H1 (cell line): ENCODE data around the gene CTNNA3. TPM values are rescaled to one million over a fixed set of nuclear protein-coding genes. Genes with fewer than 3 reads are reported as not detected.

ENCODE experiments used
- CTCF ChIA-PET: fragments of 300-600 bp; sonication (Branson Sonifier 250); formaldehyde crosslinking; loops from one replicate; lab custom pipeline; 2021; ENCODE audit not compliant: partially characterized antibody; lab: Charles Lee
- POLR2A ChIA-PET: fragments of 300-600 bp; sonication (Branson Sonifier 250); formaldehyde crosslinking; loops from one replicate; lab custom pipeline; 2021; ENCODE audit warnings: inconsistent platforms; ENCODE audit not compliant: partially characterized antibody; lab: Charles Lee
- DNase-seq, 2 experiments: peaks; one replicate each; pipeline versions ENCODE4 v3.0.0 to v3.0.0-alpha.2; 2010 to 2022; ENCODE audit warnings: low spot score in 2 of 2, low read depth in 1 of 2, mixed read lengths in 1 of 2
- FAIRE-seq: peaks from 2 replicates; lab custom pipeline; 2011; peaks lifted over from hg19 to GRCh38; lab: Jason Lieb, UNC
- H2AFZ ChIP-seq: 2 replicates; pipeline ENCODE4 v1.8.1; 2012; ENCODE audit warnings: low read length, inconsistent platforms
- H2AK5ac ChIP-seq: 2 replicates; pipeline ENCODE4 v1.6.1; 2013; ENCODE audit warnings: low read depth, low read length
- H2BK120ac ChIP-seq: replicated peaks from 2 replicates; pipeline ENCODE3; 2013; ENCODE audit warnings: low read depth, low read length, inconsistent platforms
- H2BK12ac ChIP-seq: 2 replicates; pipeline ENCODE4 v1.6.1; 2013; ENCODE audit warnings: low read depth, low read length
- H2BK15ac ChIP-seq: 2 replicates; pipeline ENCODE4 v1.6.1; 2013; ENCODE audit warnings: low read length
- H2BK20ac ChIP-seq: 2 replicates; pipeline ENCODE4 v1.6.1; 2013; ENCODE audit warnings: low read length
- H2BK5ac ChIP-seq: 2 replicates; pipeline ENCODE4 v1.6.1; 2013; ENCODE audit warnings: low read depth, low read length
- H3K14ac ChIP-seq: 2 replicates; pipeline ENCODE4 v1.6.1; 2013; ENCODE audit warnings: inconsistent platforms; ENCODE audit not compliant: insufficient read length
- H3K18ac ChIP-seq: 2 replicates; pipeline ENCODE4 v1.6.1; 2013; ENCODE audit warnings: low read length; ENCODE audit errors: extremely low read depth
- H3K23ac ChIP-seq: 2 replicates; pipeline ENCODE4 v1.6.1; 2013; ENCODE audit warnings: inconsistent platforms; ENCODE audit not compliant: insufficient read length
- H3K23me2 ChIP-seq: 2 replicates; pipeline ENCODE4 v1.6.1; 2013; ENCODE audit warnings: low read depth, low read length
- H3K27ac ChIP-seq: 2 replicates; pipeline ENCODE4 v1.6.1; 2011; ENCODE audit warnings: low read depth, low read length, inconsistent platforms
- H3K27me3 ChIP-seq, 4 experiments: replicated peaks in 1 of 4; 1 replicate in 1 of 4; 2 replicates in 3 of 4; pipeline versions ENCODE4 v1.6.1 to v1.8.1; 2011 to 2013; ENCODE audit warnings: low read length in 3 of 4, mild to moderate bottlenecking in 3 of 4, inconsistent platforms in 2 of 4, mixed read lengths in 2 of 4, moderate library complexity in 1 of 4; ENCODE audit not compliant: control insufficient read depth in 3 of 4, insufficient read depth in 3 of 4; ENCODE audit errors: extremely low read depth in 1 of 4
- H3K36me3 ChIP-seq, 4 experiments: 2 replicates each; pipeline versions ENCODE4 v1.6.1 to v1.8.1; 2011 to 2013; ENCODE audit warnings: mild to moderate bottlenecking in 4 of 4, low read length in 3 of 4, moderate library complexity in 2 of 4, control low read depth in 1 of 4, inconsistent platforms in 1 of 4; ENCODE audit not compliant: insufficient read depth in 4 of 4, control insufficient read depth in 2 of 4
- H3K4ac ChIP-seq: replicated peaks from 2 replicates; pipeline ENCODE3; 2013; ENCODE audit warnings: low read length, low read depth, mixed read lengths, inconsistent platforms; ENCODE audit not compliant: insufficient read length
- H3K4me1 ChIP-seq, 4 experiments: replicated peaks in 1 of 4; 1 replicate in 1 of 4; 2 replicates in 3 of 4; pipeline versions ENCODE4 v1.6.1 to v1.8.1; 2011 to 2013; ENCODE audit warnings: low read length in 3 of 4, inconsistent platforms in 2 of 4, mixed read lengths in 1 of 4; ENCODE audit not compliant: insufficient read depth in 4 of 4, control insufficient read depth in 3 of 4
- H3K4me2 ChIP-seq, 2 experiments: 2 replicates each; pipeline versions ENCODE4 v1.6.1 to v1.8.1; 2011 to 2013; ENCODE audit warnings: low read depth in 2 of 2, low read length in 2 of 2, control low read depth in 1 of 2, inconsistent platforms in 1 of 2, mild to moderate bottlenecking in 1 of 2; ENCODE audit not compliant: insufficient read depth in 1 of 2
- H3K4me3 ChIP-seq, 4 experiments: fragments of 200-600, 300-600 bp in 1 of 4; sonication (generic), shearing (Covaris generic), sonication (Bioruptor Twin) in 1 of 4; 2 replicates each; pipeline versions ENCODE4 v1.5.1 to v1.8.1; 2011 to 2016; ENCODE audit warnings: low read length in 4 of 4, low read depth in 3 of 4, control low read depth in 2 of 4, inconsistent platforms in 2 of 4, mild to moderate bottlenecking in 2 of 4, mixed read lengths in 1 of 4, moderate library complexity in 1 of 4; ENCODE audit not compliant: insufficient read depth in 2 of 4; ENCODE audit errors: extremely low read depth in 1 of 4
- H3K56ac ChIP-seq: replicated peaks from 2 replicates; pipeline ENCODE3; 2013; ENCODE audit warnings: low read depth, mild to moderate bottlenecking, mixed read lengths, low read length, inconsistent platforms; ENCODE audit not compliant: insufficient read length
- H3K79me1 ChIP-seq: 2 replicates; pipeline ENCODE4 v1.6.1; 2013; ENCODE audit warnings: low read depth, low read length, control low read depth
- H3K79me2 ChIP-seq, 2 experiments: 2 replicates each; pipeline versions ENCODE4 v1.6.1 to v1.8.1; 2012 to 2013; ENCODE audit warnings: low read length in 2 of 2, mild to moderate bottlenecking in 2 of 2, inconsistent platforms in 1 of 2; ENCODE audit not compliant: insufficient read depth in 2 of 2, control insufficient read depth in 1 of 2
- H3K9ac ChIP-seq, 4 experiments: replicated peaks in 1 of 4; 1 replicate in 1 of 4; 2 replicates in 3 of 4; pipeline versions ENCODE4 v1.6.1 to v1.8.1; 2011 to 2013; ENCODE audit warnings: low read depth in 3 of 4, low read length in 3 of 4, control low read depth in 2 of 4, mild to moderate bottlenecking in 2 of 4, moderate library complexity in 2 of 4, inconsistent platforms in 1 of 4; ENCODE audit errors: extremely low read depth in 1 of 4
- H3K9me3 ChIP-seq, 2 experiments: 2 replicates each; pipeline versions ENCODE4 v1.6.1 to v1.8.1; 2012 to 2013; ENCODE audit warnings: mild to moderate bottlenecking in 2 of 2, moderate library complexity in 2 of 2, control low read depth in 1 of 2, inconsistent platforms in 1 of 2, low read depth in 1 of 2, low read length in 1 of 2, mixed read lengths in 1 of 2; ENCODE audit not compliant: insufficient read depth in 2 of 2
- H4K20me1 ChIP-seq, 2 experiments: replicated peaks in 1 of 2; 2 replicates each; pipeline versions ENCODE3 to v1.8.1; 2011 to 2013; ENCODE audit warnings: inconsistent platforms in 2 of 2, low read length in 2 of 2, mild to moderate bottlenecking in 1 of 2; ENCODE audit not compliant: insufficient read depth in 2 of 2, control insufficient read depth in 1 of 2
- H4K5ac ChIP-seq: 2 replicates; pipeline ENCODE4 v1.6.1; 2013; ENCODE audit warnings: low read length, low read depth, mixed read lengths, inconsistent platforms; ENCODE audit not compliant: insufficient read length
- H4K8ac ChIP-seq: 2 replicates; pipeline ENCODE4 v1.8.0; 2013; ENCODE audit warnings: mild to moderate bottlenecking, moderate library complexity, low read length, inconsistent platforms; ENCODE audit not compliant: insufficient read depth; ENCODE audit errors: extremely low read depth
- H4K91ac ChIP-seq: replicated peaks from 2 replicates; pipeline ENCODE3; 2013; ENCODE audit warnings: low read length, mixed read lengths, inconsistent platforms; ENCODE audit not compliant: insufficient read length
- ATF2 ChIP-seq: IDR thresholded peaks from 2 replicates; pipeline ENCODE4 v1.6.1; 2012; ENCODE audit warnings: low read length, inconsistent platforms
- ATF3 ChIP-seq: IDR thresholded peaks from 2 replicates; pipeline ENCODE4 v1.6.1; 2011; ENCODE audit warnings: low read depth, mild to moderate bottlenecking, low read length; ENCODE audit not compliant: insufficient read depth
- BACH1 ChIP-seq: IDR thresholded peaks from 2 replicates; pipeline ENCODE4 v1.6.1; 2012; ENCODE audit warnings: low read length, improper control_type of control experiment
- BRCA1 ChIP-seq: IDR thresholded peaks from 2 replicates; pipeline ENCODE4 v1.6.1; 2012; ENCODE audit warnings: low read depth, low read length, improper control_type of control experiment
- CBX8 ChIP-seq: fragments of 300-800, 300-1000 bp; sonication (generic); IDR thresholded peaks from 2 replicates; pipeline ENCODE4 v1.7.1; 2016; ENCODE audit warnings: low read depth, low read length, borderline replicate concordance
- CEBPB ChIP-seq: IDR thresholded peaks from 2 replicates; pipeline ENCODE4 v1.6.1; 2012; ENCODE audit warnings: low read depth, low read length
- CHD1 ChIP-seq: IDR thresholded peaks from 2 replicates; pipeline ENCODE4 v1.6.1; 2012; ENCODE audit warnings: low read depth, low read length, improper control_type of control experiment
- CREB1 ChIP-seq: IDR thresholded peaks from 2 replicates; pipeline ENCODE4 v1.6.1; 2012; ENCODE audit warnings: inconsistent platforms
- SIRT6 ChIP-seq: IDR thresholded peaks from one replicate; pipeline ENCODE4 v1.7.1; 2012; ENCODE audit warnings: low read length, inconsistent platforms
- SIX5 ChIP-seq: IDR thresholded peaks from 2 replicates; pipeline ENCODE4 v1.6.1; 2011; ENCODE audit warnings: mild to moderate bottlenecking, low read depth, low read length
- SP2 ChIP-seq: IDR thresholded peaks from 2 replicates; pipeline ENCODE4 v1.6.1; 2012; ENCODE audit warnings: mild to moderate bottlenecking, low read length, inconsistent platforms
- USF2 ChIP-seq: IDR thresholded peaks from 2 replicates; pipeline ENCODE4 v1.6.1; 2011; ENCODE audit warnings: low read length, improper control_type of control experiment
- ZNF274 ChIP-seq: IDR thresholded peaks from 2 replicates; pipeline ENCODE4 v1.7.0; 2012; ENCODE audit warnings: low read length, borderline replicate concordance; ENCODE audit errors: extremely low read depth
- WGBS, 2 experiments: shearing (Covaris generic) in 1 of 2; methylation state at CpG; one replicate each; pipeline versions ENCODE4 v1.1.6 to v1.1.7; 2013 to 2015; ENCODE audit warnings: low lambda C conversion rate in 2 of 2, mixed read lengths in 2 of 2, inconsistent platforms in 1 of 2, low coverage in 1 of 2, missing lambda C conversion rate in 1 of 2; ENCODE audit not compliant: insufficient replicate concordance in 2 of 2, insufficient coverage in 1 of 2, insufficient read length in 1 of 2; ENCODE audit errors: extremely low coverage in 1 of 2, missing lambda C conversion rate in 1 of 2; 5-methylcytosine and 5-hydroxymethylcytosine counted together
- polyA plus RNA-seq, 7 experiments: library from polyadenylated mRNA; depleted of rRNA in 3 of 7; stranded (reverse) in 5 of 7; unstranded in 2 of 7; fragments of >200 nt in 5 of 7; fragments of 200-250 nt in 2 of 7; gene quantifications; 1 replicate in 5 of 7; 2 replicates in 1 of 7; 4 replicates in 1 of 7; pipeline versions ENCODE4 v1.2.1 to v1.2.3, GENCODE V29; 2011 to 2013; ENCODE audit warnings: missing spikeins in 2 of 7, mixed read lengths in 2 of 7
- total RNA-seq: library from RNA; stranded (reverse); fragmentation: NEBNext Ultra II Directional; extraction: Animal tissue kit (Norgen Biotek cat#: 25700); gene quantifications from 2 replicates; pipeline ENCODE4 v1.2.1, GENCODE V29; 2021

Gene CTNNA3
- total and polyA plus RNA-seq, 2 of the 8 experiments (the other 6 are each of a cell fraction or from before 2014, with no cell fraction given), result 1.3 to 1.5 TPM

GRCh38 chr10:67696679-67697078, 684 bp upstream of the CTNNA3 start:
- Histone ChIP-seq H2BK15ac (no peak overlapping the region), H4K8ac (no peak overlapping the region), H3K4me3 (no peak overlapping the region), H3K9me3 (peaks cover 6 to 13% of the 10 kb centered on the region in 2 experiments; a peak in 3 of 4 replicates), H3K23ac (no peak overlapping the region), H4K20me1 (no peaks in the 10 kb centered on the region), H3K18ac (no peak overlapping the region), H4K5ac (no peak overlapping the region), H2BK20ac (no peak overlapping the region), H3K79me2 (no peaks in the 10 kb centered on the region), H2BK120ac (no peak overlapping the region), H3K79me1 (no peaks in the 10 kb centered on the region), H3K36me3 (no peaks in the 10 kb centered on the region), H3K4me2 (no peak overlapping the region), H3K23me2 (no peaks in the 10 kb centered on the region), H2BK5ac (no peak overlapping the region), H4K91ac (no peak overlapping the region), H2AK5ac (no peak overlapping the region), H3K9ac (no peak overlapping the region), H3K27me3 (no peaks in the 10 kb centered on the region), H2BK12ac (no peak overlapping the region), H3K4ac (no peak overlapping the region), H3K27ac (no peak overlapping the region), H3K14ac (no peak overlapping the region), H3K4me1 (no peaks in the 10 kb centered on the region), H2AFZ (no peak overlapping the region), H3K56ac (no peak overlapping the region)
- DNase-seq, result no peak
- WGBS, 2 experiments, result 88% methylated on average over 2 of the region's 2 CpGs; no CpG with 5 or more reads in 1 of the 2 experiments
- no peak for FAIRE-seq
- ChIA-PET POLR2A (no interaction called here), CTCF (interaction anchor here (0.8 to 4.1 kb wide), 30 partner anchors 9 to 387 kb away, joined by 3 to 82 read pairs (median 8); no protein-coding TSS in a partner anchor)
- no peak for TF ChIP-seq ATF3
- TF ChIP-seq BRCA1, result no peak
- no peak for TF ChIP-seq SIRT6
- no peak for TF ChIP-seq CBX8
- no peak for TF ChIP-seq USF2
- no peak for TF ChIP-seq ZNF274
- TF ChIP-seq CREB1, result no peak
- TF ChIP-seq CHD1, result no peak
- no peak for TF ChIP-seq SP2
- no peak for TF ChIP-seq ATF2
- no peak for TF ChIP-seq BACH1
- TF ChIP-seq CEBPB, result no peak
- no peak for TF ChIP-seq SIX5
